Chondrocyte (in vitro differentiated cells): ENCODE data around the gene LRRC8E. TPM values are rescaled to one million over a fixed set of nuclear protein-coding genes. Genes with fewer than 3 reads are reported as not detected.
A peak's percentile ranks its signal among the peaks of the same experiment; 100 is the strongest.

Experiments used
- DNase-seq: peaks from one replicate; pipeline ENCODE4 v3.0.0; 2021; ENCODE audit warnings: mixed read lengths, low spot score
- H3K27ac Mint-ChIP-seq: one replicate; pipeline ENCODE4 v1.8.0; 2021; ENCODE audit warnings: mild to moderate bottlenecking, moderate library complexity, mixed read lengths; ENCODE audit not compliant: unreplicated experiment
- H3K27me3 Mint-ChIP-seq: 2 replicates; pipeline ENCODE4 v1.8.0; 2021; ENCODE audit warnings: low read depth, mixed read lengths
- H3K36me3 Mint-ChIP-seq: 2 replicates; pipeline ENCODE4 v1.8.0; 2021; ENCODE audit warnings: low read depth, mixed read lengths
- H3K4me1 Mint-ChIP-seq: 2 replicates; pipeline ENCODE4 v1.8.0; 2021; ENCODE audit warnings: low read depth, mild to moderate bottlenecking, mixed read lengths
- H3K4me3 Mint-ChIP-seq: one replicate; pipeline ENCODE4 v1.8.0; 2021; ENCODE audit warnings: mild to moderate bottlenecking, moderate library complexity, mixed read lengths; ENCODE audit not compliant: unreplicated experiment
- H3K9me3 Mint-ChIP-seq: 2 replicates; pipeline ENCODE4 v1.8.0; 2021; ENCODE audit warnings: low read depth, mixed read lengths
- CTCF ChIP-seq: fragments of 200-600 bp; sonication (generic); IDR thresholded peaks from 2 replicates; pipeline ENCODE4 v1.5.0; 2021; ENCODE audit warnings: antibody characterized with exemption, mild to moderate bottlenecking, moderate library complexity
- total RNA-seq: library from RNA; stranded (reverse); gene quantifications from 3 replicates; pipeline ENCODE4 v1.2.1, GENCODE V29; 2021

Gene LRRC8E
- total RNA-seq, 1 donor from 2014 or later, result 6.9 TPM

GRCh38 chr19:7911508-7912143, 23.3 kb downstream of the LRRC8E start:
- no peaks in the 10 kb centered on the region for H3K9me3 Mint-ChIP-seq
- peaks cover 14% of the 10 kb centered on the region for H3K36me3 Mint-ChIP-seq
- peaks cover 6% of the 10 kb centered on the region for H3K4me1 Mint-ChIP-seq
- H3K27ac Mint-ChIP-seq, result no peak overlapping the region
- TF ChIP-seq CTCF, result no peak
- H3K4me3 Mint-ChIP-seq, result no peak overlapping the region
- H3K27me3 Mint-ChIP-seq, result no peaks in the 10 kb centered on the region
- DNase-seq, result peak; percentile 88

- no peak overlapping the region for H3K4me3 Mint-ChIP-seq
- H3K27me3 Mint-ChIP-seq, result no peaks in the 10 kb centered on the region
- peak; percentile 91 for DNase-seq
Observed at GRCh38 chr19:7912144-7912696, 23.9 kb downstream of the LRRC8E start.

GRCh38 chr19:7912697-7913564, 24.6 kb downstream of the LRRC8E start:
- peaks cover 14% of the 10 kb centered on the region for H3K36me3 Mint-ChIP-seq

More at GRCh38 chr19:7912144-7912696, 23.9 kb downstream of the LRRC8E start:
- Mint-ChIP-seq H3K36me3 (peaks cover 14% of the 10 kb centered on the region), H3K27ac (no peak overlapping the region), H3K4me1 (peaks cover 10% of the 10 kb centered on the region), H3K9me3 (no peaks in the 10 kb centered on the region)
- TF ChIP-seq CTCF, result no peak

GRCh38 chr19:7913652-7914051, 25.3 kb downstream of the LRRC8E start:
- Mint-ChIP-seq H3K27me3 (no peaks in the 10 kb centered on the region), H3K4me3 (no peak overlapping the region), H3K27ac (no peak overlapping the region), H3K36me3 (peaks cover 14% of the 10 kb centered on the region), H3K4me1 (peaks cover 14% of the 10 kb centered on the region), H3K9me3 (no peaks in the 10 kb centered on the region)
- TF ChIP-seq CTCF, result no peak
- no peak for DNase-seq

More at GRCh38 chr19:7912697-7913564, 24.6 kb downstream of the LRRC8E start:
- H3K4me3 Mint-ChIP-seq, result no peak overlapping the region
- no peak overlapping the region for H3K27ac Mint-ChIP-seq
- H3K4me1 Mint-ChIP-seq, result peaks cover 13% of the 10 kb centered on the region
- DNase-seq, result peak; percentile 91
- no peak for TF ChIP-seq CTCF
- H3K27me3 Mint-ChIP-seq, result no peaks in the 10 kb centered on the region
- no peaks in the 10 kb centered on the region for H3K9me3 Mint-ChIP-seq

GRCh38 chr19:7914099-7914498, 25.8 kb downstream of the LRRC8E start:
- no peak for TF ChIP-seq CTCF
- Mint-ChIP-seq H3K36me3 (peaks cover 14% of the 10 kb centered on the region), H3K27me3 (no peaks in the 10 kb centered on the region), H3K4me1 (peaks cover 14% of the 10 kb centered on the region), H3K9me3 (no peaks in the 10 kb centered on the region), H3K27ac (no peak overlapping the region), H3K4me3 (no peak overlapping the region)
- DNase-seq, result no peak
